Dedifferentiated amniotic fluid mesenchymal stem cell (primary cell): ENCODE results near the gene IFIT1.
"Not testable (repeated sequence)": the region's sequence is repeated elsewhere in the genome, so short reads cannot be mapped to it uniquely, and the experiment has no call there.

Source experiments
- DNase-seq: peaks from one replicate; pipeline ENCODE4 v3.0.0-alpha.2; 2016; ENCODE audit errors: extremely low spot score

Gene IFIT1

DNA sequence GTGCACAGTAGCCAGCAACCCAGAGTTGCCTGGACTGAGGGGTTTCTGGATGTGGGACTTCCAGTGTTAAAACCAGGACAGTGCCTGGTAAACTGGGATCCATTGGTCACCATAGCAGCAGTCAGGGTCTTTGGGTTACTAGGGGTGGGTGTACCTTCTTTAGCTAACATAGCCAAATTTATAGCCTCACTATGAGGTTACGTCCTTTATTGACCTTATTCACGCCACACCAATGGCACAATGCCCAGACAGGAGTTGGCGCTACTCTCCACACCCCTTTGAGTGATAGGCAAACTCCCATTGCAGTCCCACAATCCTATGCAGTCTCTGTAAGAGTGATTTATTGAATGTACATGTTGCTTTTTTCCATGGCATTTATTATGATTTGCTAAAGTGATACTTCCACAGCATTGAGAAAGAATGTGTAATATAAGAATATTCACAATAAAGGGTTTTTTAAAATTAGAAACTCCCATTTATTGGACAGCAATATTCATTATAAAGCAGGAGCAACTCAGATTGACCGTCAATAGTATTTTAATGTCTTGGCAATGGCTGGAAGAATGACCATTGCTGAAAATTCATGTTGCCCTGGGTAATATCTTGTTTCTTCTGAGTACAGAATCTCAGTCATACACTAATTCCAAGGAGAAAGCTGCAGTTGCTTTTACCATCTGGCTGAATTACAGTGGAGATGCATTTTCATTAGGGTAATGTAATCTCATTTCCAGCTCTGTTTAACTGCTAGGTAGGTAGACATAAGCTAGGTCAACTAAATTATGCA lies 48.0 kb downstream of the IFIT1 start:
- no peak for DNase-seq

DNA sequence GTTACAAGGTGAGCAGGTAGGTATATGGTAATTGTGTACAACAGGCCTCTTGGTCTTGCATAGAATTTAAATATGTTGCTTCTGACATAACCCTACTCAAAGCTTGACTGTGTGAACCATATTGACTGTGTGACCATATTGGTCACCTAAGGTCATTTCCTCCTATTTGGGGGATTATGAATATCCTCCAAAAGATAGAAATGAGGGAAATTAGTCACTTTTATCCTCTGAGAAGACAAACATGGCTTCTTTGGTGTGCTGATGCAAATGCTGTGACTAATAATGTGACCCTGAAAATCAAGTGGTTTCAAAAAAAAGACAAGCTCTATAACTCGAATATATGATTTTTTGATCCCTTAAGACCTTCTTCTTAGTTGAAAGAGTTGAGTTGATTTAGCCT lies 49.9 kb downstream of the IFIT1 start:
- DNase-seq, result no peak

DNA sequence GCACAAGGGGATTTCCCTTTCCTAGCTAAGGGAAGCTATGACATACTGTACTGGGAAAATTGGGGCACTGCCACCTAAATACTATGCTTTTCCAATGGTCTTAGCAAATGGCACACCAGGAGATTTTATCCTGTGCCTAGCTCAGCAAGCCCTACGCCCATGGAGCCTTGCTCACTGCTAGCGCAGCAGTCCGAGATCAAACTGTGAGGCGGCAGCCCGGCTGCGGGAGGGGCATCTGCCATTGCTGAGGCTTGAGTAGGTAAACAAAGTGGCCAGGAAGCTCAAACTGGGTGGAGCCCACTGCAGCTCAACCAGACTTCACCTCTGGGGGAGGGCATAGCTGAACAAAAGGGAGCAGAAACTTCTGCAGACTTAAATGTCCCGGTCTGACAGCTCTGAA lies 52.4 kb downstream of the IFIT1 start:
- not testable (repeated sequence) for DNase-seq

DNA sequence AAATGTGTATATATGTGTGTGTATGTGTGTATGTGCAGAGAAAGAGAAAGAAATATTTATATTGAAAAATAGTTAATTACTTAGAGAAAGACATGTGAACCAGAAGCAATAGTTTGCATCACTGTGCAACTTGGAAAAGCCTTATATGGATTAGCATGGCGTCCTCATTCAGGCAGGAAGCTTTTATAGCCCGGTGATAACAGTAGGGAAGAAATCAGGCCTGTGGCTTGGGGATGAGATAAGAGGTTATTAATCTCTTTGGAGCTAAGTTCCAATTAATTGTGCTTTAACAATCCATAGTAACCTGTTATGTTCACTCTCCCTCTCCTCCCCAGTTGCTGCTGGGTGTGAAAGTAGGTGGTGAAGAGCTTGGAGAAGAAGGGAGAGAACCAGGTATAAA lies 58.5 kb downstream of the IFIT1 start:
- DNase-seq, result no peak

DNA sequence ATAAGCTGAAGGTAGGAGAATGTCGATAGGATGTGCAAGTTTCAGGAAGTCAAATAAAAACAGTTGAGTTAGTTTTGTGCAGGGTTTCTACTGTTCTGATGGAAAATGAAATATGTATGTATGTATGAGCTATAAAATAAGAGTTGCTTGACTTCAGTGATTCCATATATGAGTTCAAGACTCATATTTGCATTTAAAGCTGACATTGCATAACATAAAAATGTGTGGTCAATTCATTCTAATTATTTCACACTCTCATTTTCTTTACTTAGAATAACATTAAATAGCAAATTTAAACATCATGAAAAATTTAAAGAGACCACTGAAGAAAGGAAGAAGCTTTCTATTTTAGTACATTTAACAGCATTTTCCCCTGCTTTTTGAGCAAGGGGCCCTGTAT lies 59.8 kb downstream of the IFIT1 start:
- DNase-seq, result no peak

DNA sequence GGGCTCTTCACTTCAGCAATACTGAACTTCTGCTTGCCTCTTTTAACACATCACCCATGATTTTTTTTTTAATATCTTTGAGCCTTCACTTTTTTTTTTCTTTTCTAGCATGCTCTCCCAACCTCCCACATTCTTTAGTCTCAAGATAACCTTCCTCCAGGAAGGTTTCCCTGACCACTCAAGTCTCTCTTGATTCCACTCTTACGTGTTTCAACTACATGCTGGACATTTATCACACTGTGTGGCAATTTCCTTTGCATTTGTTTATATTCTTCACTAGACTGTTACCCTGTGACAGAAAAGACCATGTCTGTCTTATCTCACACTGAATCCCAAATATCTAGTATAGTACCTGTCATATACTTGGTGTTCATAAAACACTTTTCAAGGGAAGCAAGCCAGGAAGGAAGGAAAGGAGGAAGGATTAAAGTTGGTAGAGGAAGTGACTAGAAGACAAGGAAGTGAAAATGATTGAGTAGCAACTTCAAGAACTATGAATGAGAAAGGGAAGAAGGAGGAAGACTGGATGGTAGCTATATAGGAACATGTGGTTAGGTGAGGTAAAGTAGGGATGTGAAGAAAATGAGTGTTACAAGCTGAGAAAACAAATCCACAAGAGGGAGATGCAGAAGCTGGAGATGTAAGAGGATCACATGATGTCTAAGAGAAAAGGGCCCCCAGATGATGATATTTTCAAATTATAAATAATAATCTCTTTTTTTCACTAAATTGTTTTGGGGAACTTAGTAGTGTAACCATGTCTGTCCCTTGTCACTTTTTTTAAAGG lies 62.3 kb downstream of the IFIT1 start:
- no peak for DNase-seq
